Inflammatory macrophage (primary cell): ENCODE results near the gene DEFB114.
"Not testable (repeated sequence)": the region's sequence is repeated elsewhere in the genome, so short reads cannot be mapped to it uniquely, and the experiment has no call there.

ENCODE experiments used
- DNase-seq, 2 donors: peaks; one replicate each; pipeline ENCODE4 v3.0.0-alpha.2; 2020 to 2022
- total RNA-seq, 18 experiments: gene quantifications; one replicate each; lab custom pipeline; 2026; ENCODE audit warnings: mixed read lengths in 6 of 18, inconsistent platforms in 2 of 18; lab: John Stamatoyannopoulos, UW

DEFB114 gene, protein sequence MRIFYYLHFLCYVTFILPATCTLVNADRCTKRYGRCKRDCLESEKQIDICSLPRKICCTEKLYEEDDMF
- total RNA-seq = 0 reads per million in 18 experiments

DNA sequence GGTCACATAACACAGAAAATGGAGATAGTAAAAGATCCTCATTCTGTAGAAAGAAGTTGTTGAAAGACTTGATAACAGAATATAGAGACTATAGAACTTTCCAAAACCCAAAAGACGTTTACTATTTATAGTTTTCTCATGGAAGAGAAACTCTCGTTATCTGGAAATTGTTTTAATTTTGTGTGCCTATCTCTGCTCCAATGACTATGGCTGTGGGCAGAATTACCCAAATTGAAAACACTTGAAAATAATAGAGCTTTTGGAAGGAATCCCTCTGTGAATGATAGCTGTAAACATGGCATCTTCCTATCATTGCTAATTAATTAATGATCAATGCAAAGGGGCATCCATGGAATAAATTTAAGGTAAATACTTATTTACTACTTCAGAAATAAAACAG, at the start of gene DEFB114:
Gene DEFB114 (minus strand): TSS at position 101 of the 400 bp plus-strand sequence. CDS start 59 bp downstream, at position 42.
- no peak for DNase-seq

DNA sequence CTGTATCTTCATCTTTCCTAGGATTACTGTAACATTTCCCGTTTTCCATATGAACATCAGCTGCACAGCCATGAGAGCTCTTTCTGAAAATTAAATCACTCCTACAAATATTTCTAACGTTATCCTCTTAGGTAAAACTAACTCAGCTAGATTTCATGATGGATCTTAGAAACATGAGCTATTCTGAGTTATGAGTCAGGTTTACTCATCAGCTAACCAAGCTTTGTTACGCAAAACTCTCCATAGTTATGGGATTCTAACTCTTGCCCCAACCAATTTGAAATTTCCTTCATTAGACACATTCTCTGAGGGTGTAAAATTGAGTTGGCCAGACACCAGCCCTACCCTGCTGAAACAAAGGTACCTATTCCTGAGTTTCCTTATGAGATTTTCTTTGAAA, 43.9 kb upstream of the DEFB114 start:
- DNase-seq = no peak

DNA sequence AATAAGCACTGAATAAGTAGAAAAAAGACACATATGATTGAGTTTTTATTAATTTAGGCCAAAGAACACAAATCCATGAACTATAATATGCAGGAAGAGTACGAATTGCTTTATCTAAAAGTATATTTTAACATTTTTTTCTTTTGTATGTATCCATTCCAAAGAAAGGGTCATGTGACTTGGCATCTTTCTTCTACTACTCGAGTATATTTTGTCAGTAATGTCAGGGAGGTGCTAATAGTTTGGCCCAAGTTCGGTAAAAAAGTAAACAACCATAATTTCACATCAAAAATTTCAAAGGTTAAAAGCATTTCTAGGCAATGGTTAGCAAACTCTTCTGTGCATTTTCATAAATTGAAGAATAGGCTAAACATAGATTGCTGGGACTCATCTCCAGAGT, 39.2 kb upstream of the DEFB114 start:
- DNase-seq = no peak

DNA sequence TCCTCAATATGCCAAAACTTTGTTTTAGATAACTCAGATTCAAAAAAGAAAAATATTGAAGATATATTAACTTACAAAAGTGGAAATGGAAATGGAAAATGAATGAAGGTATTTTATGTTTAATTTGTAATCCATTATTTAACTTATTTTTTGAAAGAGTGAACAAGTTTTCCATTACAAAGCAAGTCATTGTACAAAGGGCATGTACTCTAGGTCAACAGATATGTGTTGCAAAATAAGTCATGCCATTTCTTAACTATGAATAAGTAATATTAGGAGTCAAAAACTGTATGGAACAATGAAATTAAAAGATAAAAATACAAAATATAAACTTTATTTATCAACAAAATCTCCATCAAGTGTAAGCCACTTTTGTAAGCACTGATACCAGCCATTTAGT, 31.3 kb upstream of the DEFB114 start:
- no peak for DNase-seq

DNA sequence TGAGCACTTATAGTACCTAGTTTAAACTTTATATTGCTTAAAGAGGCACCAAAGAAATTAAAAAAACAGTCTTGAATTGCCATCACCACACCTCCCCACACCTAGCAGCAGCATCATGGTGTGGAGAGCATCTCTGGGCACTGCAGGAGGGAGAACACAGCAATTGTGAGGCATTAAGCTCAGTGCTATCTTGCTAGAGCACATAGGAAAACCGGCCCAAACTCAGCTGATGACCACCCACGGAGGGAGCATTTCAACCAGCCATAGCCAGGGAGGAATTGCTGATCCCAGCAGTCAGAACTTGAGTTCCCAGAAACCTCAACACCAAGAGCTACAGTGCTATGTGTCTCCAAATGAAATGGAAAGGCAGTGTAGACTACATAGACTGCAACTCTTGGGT, 24.9 kb upstream of the DEFB114 start:
- no peak for DNase-seq

DNA sequence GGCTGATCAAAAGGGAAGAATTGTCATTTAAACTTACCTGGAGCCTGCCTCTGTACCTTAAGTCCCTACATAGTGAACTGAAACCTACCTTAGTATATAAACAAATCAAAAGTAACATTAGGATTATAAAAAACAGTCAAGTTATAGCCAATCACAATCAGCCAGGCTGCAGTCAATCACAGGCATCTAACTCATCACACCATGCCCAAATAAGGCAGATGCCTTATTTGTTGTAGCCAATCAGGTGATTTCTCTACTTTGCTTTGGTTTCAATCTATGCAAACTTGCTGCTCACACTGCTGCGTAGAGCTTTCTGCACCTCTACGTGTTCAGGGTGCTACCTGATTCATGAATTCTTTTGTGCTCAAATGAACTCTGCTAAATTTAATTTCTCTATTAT, 23.8 kb upstream of the DEFB114 start:
- no peak for DNase-seq

DNA sequence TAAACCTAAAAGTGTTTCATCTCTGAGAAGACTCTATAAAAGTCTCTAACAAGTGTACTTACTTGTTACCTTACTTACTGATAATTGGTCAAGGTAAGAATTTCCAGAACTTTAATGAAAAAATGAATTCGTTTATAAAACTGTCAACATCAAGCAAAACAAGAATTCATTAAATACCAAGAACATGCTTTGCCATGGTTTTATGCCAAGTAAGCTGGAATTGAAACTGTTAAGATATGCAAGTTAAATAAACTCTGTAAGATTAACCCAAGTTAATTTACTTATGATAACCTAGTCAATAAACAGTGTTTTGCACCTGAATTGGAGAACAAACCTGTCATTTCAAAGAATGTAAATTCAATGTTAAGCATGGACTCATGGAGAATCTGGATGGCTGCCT, 22.6 kb upstream of the DEFB114 start:
- DNase-seq = no peak

DNA sequence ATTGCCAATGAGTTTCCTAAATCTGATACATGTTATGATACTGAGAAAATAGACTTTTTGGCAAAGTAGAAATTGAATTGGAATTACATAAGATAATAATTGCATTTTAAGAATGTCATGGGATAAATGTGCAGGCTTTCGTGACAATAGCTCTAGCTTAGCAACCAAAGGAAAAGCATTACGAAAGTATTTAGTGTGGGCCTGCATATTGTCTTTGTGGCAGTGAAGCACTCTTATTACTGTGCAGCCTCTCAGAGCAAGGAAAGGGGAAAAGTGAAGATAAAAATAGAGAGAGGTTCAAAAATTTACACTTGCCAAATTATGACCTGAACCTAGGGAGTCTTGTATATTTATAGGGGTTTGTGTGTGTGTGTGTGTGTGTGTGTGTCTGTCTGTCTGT, 18.1 kb upstream of the DEFB114 start:
- no peak for DNase-seq

DNA sequence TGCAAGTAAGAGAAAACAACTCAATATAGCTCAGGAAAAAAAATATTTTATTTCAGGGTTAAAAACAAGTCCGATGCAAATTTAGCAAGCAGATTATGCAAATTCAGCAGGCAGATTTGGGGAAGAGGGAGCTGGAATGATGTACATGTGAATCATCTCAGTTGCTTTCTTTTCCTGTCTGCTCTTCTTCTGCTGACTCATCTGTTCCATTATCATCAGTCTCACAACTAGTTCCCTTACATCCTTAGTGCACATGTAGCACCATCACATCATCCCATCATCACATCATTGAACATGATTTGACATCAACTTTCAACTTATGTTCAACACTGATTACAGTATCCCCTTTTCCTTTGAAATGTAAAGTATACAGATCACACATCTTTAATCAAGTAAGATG, 16.9 kb upstream of the DEFB114 start:
- no peak for DNase-seq

DNA sequence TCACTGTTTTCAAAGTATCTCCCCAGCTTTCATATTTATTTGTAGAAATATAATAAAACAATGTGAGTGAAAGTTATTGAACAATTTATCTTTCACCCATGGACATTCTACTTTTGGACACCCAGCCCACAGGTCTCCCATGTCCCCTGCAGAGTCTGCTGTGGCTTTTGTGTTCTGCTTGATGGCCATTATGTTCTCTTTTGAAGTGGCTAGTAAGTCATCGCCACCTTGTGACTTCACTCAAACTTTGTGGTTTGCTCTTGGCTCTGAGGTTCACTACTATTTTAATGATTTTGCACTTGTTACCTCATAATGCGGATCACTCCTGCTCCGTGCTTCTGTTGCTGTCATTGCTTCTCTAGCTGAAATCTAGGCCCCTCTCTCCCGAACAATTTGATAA, 15.6 kb upstream of the DEFB114 start:
- no peak for DNase-seq

DNA sequence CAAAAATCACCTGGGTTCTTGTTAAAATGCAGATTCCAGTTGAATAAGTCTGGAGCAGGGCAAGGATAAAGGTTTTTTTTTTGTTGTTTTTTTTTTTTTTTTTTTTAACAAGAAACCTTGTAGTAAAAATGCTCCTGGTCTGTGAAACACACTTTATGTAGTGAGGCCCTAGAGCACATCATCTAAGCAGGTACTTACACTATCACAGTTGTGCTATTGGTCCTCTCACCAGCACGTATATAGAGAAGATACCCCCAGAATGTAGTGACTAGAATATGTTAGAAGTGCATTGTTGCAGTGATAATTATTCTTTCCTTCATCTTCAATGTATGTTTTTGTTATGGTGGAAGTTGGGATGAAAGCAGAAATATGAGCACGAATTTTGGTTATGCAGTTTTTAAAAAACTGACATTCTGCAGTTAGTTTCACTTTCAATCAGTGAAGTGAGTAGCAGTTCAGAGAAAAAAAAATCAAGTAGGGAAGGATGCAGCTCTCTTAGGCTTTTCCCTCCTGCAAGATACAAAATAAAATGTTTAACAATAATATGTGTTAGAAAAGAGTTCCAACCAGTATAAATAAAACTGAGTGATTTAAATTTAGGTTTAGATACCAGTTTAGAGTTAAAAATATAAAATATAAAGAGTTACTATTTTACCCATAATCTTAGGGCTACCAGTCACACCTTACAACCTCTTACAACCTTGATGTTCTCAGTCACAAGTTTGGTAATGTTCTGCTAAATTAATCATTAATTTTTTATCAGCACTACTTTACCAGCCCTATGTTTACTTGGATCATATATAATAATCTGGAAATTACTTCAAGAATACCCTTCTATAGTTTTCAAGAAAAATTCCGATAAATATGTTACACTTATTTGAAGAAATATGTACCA, 14.6 kb upstream of the DEFB114 start:
- no peak for DNase-seq

DNA sequence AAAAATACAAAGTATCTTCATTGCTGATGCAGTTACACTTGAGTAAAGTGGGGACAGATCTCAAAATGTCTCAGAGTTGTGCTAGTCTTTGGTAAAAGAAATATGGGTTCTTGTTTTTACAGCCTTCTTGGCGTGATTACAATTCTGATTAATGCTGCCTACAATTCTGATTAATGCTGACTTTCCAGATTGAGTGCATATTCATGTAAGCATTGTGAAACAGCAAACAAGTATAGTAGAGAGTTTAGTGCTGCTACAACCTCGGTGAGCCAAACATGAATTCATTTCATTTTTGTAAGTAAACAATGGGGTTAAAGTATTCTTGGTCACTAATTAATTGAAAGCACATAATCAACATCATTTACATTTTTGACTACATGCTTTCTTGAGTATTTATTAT, 5.6 kb upstream of the DEFB114 start, which contains the start of gene DEFB113:
Gene DEFB113 (minus strand): TSS at position 21 of the 400 bp plus-strand sequence. CDS start 0 bp downstream, at position 21.
- no peak for DNase-seq

DNA sequence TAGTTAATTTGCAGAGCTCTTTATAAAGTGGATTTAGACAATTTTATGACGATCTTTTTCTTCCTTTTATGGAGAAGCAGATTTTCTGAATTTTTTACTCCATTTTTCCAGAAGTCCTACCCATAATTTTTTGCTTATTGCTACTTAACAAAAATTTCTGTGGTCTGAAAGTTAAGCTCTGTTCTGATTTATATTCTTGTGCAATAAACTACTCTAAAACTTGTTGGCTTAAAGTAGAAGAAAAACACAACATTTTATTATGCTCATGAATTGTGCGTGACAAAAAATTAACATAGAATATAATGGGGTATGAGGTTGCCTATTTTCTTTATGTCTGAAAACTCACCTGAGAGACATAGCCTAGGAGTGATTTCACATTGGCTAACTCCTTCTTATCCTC, 2.9 kb upstream of the DEFB114 start:
- DNase-seq = no peak

DNA sequence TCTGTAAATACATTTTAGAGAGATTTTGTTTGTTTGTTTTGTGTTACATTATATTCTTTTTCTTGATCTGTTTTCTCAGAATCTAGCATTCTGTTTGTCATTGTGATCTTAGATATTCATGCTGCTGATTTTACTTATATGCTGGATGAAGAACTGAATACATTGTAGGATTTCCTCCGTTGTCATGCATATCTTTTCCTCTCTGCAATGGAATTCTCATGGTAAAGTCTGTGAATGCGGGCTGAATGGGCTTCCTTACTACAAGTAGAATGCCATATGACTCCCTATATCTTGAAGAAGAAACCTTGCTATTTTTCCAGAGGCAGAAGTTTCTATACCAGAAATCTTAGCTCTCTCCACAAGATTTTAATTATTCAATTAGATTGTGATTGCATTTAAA, 2.4 kb upstream of the DEFB114 start:
- DNase-seq = no peak

DNA sequence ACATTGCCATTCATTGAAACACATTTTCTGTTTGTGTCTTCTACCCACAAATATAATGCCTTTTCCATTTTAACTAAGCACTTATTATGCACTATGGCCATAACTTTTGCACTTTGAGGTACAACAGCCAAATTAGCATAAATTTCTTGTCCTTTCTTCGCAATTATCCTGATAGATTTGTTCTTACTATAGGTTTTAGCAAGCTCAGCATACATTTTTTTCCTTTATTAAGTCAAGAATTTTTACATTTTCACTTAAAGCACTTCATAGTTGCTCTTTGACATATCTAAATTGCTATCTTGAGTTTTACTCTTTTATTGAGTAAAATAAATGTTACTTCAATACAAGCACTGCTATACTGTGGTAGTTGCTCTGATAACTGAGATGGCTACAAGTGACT, 5.8 kb downstream of the DEFB114 start:
- DNase-seq = no peak

DNA sequence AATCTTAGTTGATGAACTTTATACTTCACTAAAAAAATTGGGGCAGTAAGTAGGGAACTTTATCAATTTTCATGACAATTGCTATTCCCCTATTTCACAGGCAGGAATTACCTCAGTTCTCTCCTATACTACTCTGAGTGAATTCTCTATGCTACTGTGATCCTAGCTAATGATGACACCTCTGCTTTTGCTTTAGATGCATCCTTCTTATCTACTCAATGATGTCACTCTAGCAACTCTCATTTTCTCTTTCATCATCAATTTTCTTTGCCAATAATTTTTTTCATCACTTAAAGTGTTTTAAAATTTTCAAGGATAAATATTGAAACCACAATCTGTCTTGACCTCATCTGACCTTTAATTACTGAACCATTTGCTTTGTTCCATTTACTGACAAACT, 8.1 kb downstream of the DEFB114 start:
- DNase-seq = no peak

DNA sequence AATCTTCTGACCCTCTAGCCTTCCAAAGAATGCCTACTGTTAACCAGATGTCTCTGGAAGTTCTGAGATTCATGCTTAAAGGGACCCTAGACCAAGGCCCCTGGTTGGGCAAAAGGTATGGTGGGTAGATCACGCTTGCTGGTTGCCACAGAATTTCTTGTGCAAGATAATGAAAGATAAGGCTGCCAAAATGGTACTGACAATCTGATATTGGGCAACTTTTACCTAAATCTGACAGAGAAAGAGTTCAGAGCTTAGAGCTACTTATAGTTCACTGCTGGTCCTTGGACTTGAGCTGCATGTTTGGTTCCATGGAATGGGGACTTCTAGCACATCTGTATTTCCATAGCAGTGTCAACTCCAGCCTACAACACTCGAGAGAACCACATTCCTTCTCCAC, 12.0 kb downstream of the DEFB114 start:
- no peak for DNase-seq

DNA sequence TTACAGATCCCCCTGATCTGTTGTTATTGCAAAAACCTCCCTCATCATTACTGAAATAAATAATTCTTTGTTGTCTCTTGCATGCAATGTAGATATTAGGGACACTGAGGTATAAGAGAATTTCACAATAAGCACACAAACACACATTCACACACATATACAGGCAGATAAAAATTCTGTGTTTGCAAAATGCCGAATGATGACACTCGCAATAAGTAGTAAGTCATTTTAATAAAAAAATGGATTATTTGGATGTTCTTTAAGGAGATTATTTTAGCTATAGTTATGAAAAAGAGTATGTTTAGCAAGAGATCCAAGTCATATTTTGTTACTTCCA, 13.6 kb downstream of the DEFB114 start:
- no peak for DNase-seq

DNA sequence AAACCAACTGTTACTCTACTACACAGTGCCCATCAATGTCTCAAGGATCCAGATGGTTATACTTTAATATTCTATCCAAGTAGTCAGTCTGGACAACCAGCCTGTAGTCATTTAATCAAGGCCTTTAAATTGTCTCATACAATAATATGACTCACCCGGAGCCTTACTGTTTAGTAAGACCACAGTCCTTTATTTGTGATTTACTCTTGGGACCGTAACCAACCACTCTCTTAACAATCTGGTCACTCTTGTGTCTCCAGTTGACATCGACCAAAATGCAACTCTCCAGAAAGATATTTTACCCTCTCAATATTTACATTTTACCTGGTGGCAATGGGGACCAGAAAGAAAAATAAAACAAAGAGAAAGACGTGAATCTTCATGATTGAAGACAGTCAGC, 14.9 kb downstream of the DEFB114 start:
- no peak for DNase-seq

DNA sequence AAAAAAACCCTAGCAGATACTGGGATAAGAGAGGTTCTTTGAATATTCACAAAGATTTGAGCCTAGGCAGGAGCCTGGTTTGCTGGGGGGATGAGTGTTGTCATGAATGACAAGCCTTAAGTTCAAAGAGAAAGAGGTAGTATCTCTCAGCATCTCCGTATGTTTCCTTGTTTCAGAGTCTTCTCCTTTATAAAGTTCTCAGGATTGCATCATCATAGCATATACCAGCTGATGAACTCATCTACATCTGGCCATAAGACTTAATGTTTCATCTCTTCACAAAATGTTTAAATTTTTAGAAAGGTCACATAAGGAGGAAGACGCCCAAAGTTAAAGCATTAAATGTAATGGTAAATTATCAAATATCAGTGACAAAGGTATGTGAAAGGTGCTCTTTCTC, 17.1 kb downstream of the DEFB114 start:
- no peak for DNase-seq

DNA sequence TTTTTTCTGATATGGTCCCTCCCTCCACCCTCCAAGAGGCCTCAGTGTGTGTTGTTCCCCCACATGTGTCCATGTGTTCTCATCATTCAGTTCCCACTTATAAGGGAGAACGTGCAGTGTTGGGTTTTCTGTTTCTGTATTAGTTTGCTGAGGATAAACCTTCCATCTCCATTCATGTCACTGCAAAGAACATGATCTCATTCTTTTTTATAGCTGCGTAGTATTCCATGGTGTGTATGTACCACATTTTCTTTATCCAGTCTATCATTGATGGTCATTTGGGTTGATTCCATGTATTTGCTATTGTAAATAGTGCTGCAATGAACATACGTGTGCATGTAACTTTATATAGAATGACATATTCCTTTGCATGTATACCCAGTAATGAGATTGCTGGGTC, 19.9 kb downstream of the DEFB114 start:
- DNase-seq = not testable (repeated sequence)

DNA sequence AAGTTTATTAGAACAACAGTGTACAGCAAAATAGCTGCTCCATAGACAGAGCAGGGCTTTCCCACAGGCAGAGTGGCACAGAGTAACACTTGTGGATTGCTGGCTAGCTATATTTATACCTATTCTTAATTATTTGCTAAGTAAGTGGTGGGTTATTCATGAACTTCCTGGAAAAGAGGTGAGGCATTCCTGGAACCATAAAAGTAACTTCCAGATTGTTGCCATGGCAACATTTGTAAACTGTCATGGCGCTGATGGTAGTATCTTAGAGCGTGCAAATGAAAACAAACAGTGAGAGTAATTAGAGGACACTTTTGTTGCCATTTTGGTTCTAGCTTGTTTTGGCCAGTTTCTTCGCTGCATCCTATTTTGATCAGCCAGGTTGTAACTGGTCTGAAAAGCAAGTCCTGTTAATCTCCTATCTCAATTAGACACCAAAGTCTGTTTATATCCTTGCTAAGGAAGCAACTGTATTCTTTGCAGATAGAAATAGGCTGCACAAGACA, 23.9 kb downstream of the DEFB114 start:
- DNase-seq = no peak

DNA sequence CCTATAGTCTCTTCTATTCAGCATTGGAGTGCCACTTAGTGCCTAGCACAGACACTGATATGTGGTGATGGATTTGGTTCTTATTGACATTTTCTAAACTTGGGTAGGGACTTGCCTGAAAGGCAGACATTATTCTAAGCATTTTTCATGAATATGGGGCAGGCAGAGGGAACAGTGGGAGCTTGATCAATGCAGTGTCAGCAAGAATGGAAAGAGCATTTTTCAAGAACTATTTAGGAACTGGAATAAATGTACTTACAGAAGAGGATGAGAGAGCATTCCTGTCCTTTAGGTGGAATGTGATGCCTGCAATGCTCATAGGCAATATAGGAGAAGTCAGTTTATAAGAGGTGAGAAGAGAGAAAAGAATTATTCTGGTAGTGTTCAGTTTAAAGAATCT, 26.2 kb downstream of the DEFB114 start:
- DNase-seq = no peak

DNA sequence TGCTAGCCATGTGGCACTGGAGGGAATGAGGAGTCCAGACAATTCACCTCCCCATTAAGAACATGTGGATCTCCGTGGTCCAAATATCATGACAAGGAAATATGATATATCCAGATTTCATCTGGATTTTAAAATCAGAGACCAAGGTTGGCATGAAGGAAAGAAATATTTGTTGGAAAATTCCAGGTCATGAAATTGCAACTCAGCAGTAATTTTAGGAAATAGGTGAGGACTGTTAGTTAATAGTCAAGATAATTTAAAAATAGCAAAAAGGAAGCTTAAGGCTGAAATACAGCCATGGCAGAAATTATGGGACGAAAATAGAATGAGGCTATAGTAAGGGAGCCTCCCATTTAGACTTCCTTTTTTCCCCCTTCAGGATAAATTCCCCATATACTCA, 26.9 kb downstream of the DEFB114 start:
- DNase-seq = no peak
